K562 (cell line): Measurements from ENCODE around the gene ZMAT2. TPM values are rescaled to one million over a fixed set of nuclear protein-coding genes. Genes with fewer than 3 reads are reported as not detected.

Source experiments
- BACH1 ChIP-seq: fragments of 200-800 bp; sonication (Bioruptor generic); IDR thresholded peaks from 2 replicates; pipeline ENCODE4 v1.6.1; 2016; ENCODE audit warnings: missing genetic modification characterization, missing compliant biosample characterization
- CBX2 ChIP-seq: fragments of 200-600 bp; sonication (generic); IDR thresholded peaks from one replicate; pipeline ENCODE4 v1.6.1; 2012; ENCODE audit warnings: mild to moderate bottlenecking, low read length, inconsistent platforms; ENCODE audit not compliant: insufficient read depth, poor library complexity, severe bottlenecking
- MAFK ChIP-seq: IDR thresholded peaks from 2 replicates; pipeline ENCODE4 v1.6.1; 2011; ENCODE audit warnings: low read length, improper control_type of control experiment
- MED1 ChIP-seq: sonication (generic); formaldehyde crosslinking; IDR thresholded peaks from 2 replicates; pipeline ENCODE4 v1.8.1; 2023; ENCODE audit warnings: missing genetic modification reagents, borderline replicate concordance
- MTA2 ChIP-seq: fragments of 450-650 bp; IDR thresholded peaks from 2 replicates; pipeline ENCODE4 v1.6.1; 2016; ENCODE audit warnings: low read depth
- MTF1 ChIP-seq: fragments of 250-450 bp; sonication (Bioruptor Pico); IDR thresholded peaks from 2 replicates; pipeline ENCODE4 v1.9.0; 2021; ENCODE audit warnings: moderate library complexity, mild to moderate bottlenecking, inconsistent platforms, borderline replicate concordance
- NR2C2 ChIP-seq, 2 experiments: fragments of 200-800 bp in 1 of 2; sonication (Bioruptor generic) in 1 of 2; sonication (generic) in 1 of 2; formaldehyde crosslinking in 1 of 2; IDR thresholded peaks; 2 replicates each; pipeline versions ENCODE4 v1.6.1 to v1.8.0; 2016 to 2022; ENCODE audit warnings: mild to moderate bottlenecking in 1 of 2, missing compliant biosample characterization in 1 of 2, missing genetic modification characterization in 1 of 2, missing genetic modification reagents in 1 of 2
- NUFIP1 ChIP-seq: fragments of 450-650 bp; IDR thresholded peaks from 2 replicates; pipeline ENCODE4 v1.6.1; 2018; ENCODE audit not compliant: partially characterized antibody
- PML ChIP-seq: IDR thresholded peaks from 2 replicates; pipeline ENCODE4 v1.6.1; 2012; ENCODE audit warnings: low read length, inconsistent platforms
- PTBP1 ChIP-seq: fragments of 200-400 bp; formaldehyde crosslinking; IDR thresholded peaks from 2 replicates; pipeline ENCODE4 v1.6.1; 2017; ENCODE audit warnings: low read depth, low read length
- PYGO2 ChIP-seq: fragments of 450-650 bp; IDR thresholded peaks from 2 replicates; pipeline ENCODE4 v1.6.1; 2016; ENCODE audit warnings: mild to moderate bottlenecking, missing genetic modification characterization, moderate library complexity, missing compliant biosample characterization
- RBM22 ChIP-seq: fragments of 200-400 bp; formaldehyde crosslinking; IDR thresholded peaks from 2 replicates; pipeline ENCODE4 v1.6.1; 2018; ENCODE audit warnings: low read length, low read depth; ENCODE audit not compliant: poor library complexity, severe bottlenecking
- TRIM24 ChIP-seq, 2 experiments: fragments of 450-650 bp; IDR thresholded peaks; 2 replicates each; pipeline ENCODE4 v1.6.1; 2016
- XRCC5 ChIP-seq: fragments of 200-400 bp; formaldehyde crosslinking; IDR thresholded peaks from 2 replicates; pipeline ENCODE4 v1.6.1; 2017; ENCODE audit warnings: low read depth, mild to moderate bottlenecking, low read length
- polyA plus RNA-seq, 8 experiments: library from polyadenylated mRNA; depleted of rRNA in 4 of 8; stranded (reverse) in 5 of 8; unstranded in 3 of 8; fragments of >200 nt; fragmentation: Nextera tagmentation in 2 of 8; fragmentation: Illumina TruSeq in 1 of 8; extraction: Ambion mirVana in 2 of 8; extraction: Trizol in 1 of 8; gene quantifications; 2 replicates each; pipeline versions ENCODE4 v1.2.1 to v1.2.3, GENCODE V29; 2011 to 2014; ENCODE audit warnings: inconsistent platforms in 1 of 8, missing spikeins in 1 of 8
- total RNA-seq, 7 experiments: library from RNA; depleted of rRNA in 6 of 7; stranded (reverse); fragments of >200 nt in 6 of 7; fragmentation: Illumina TruSeq in 2 of 7; extraction: Trizol in 2 of 7; gene quantifications; 2 replicates each; pipeline versions ENCODE4 v1.2.1 to v1.2.3, GENCODE V29; 2011 to 2021; ENCODE audit warnings: low replicate concordance in 1 of 7
- TF ChIP-seq, protein P1 (sequence below): sonication (generic); formaldehyde crosslinking; IDR thresholded peaks from 2 replicates; pipeline ENCODE4 v1.8.0; 2023; ENCODE audit warnings: mild to moderate bottlenecking, missing genetic modification reagents
- TF ChIP-seq, protein P2 (sequence below): fragments of 250-450 bp; sonication (Bioruptor Pico); IDR thresholded peaks from 2 replicates; pipeline ENCODE4 v1.5.0; 2022; ENCODE audit warnings: mild to moderate bottlenecking
- TF ChIP-seq, protein P3 (sequence below): sonication (generic); formaldehyde crosslinking; IDR thresholded peaks from 2 replicates; pipeline ENCODE4 v1.9.0; 2022; ENCODE audit warnings: mild to moderate bottlenecking, missing genetic modification reagents
- TF ChIP-seq, protein P4 (sequence below): IDR thresholded peaks from 2 replicates; pipeline ENCODE4 v1.6.1; 2011; ENCODE audit warnings: borderline replicate concordance, low read depth, mild to moderate bottlenecking, moderate library complexity, low read length; ENCODE audit not compliant: insufficient read depth, poor library complexity, severe bottlenecking

ZMAT2 gene
- total and polyA plus RNA-seq, 9 of the 15 experiments (the other 6 are each of a cell fraction or from before 2014, with no cell fraction given): 44.2 to 101 (median 69.2) TPM

- TF ChIP-seq CBX2 (no peak), NR2C2 (CRISPR knock-in tag; IDR thresholded peaks at IDR 0.05) (no peak), NR2C2 (tag; IDR thresholded peaks at IDR 0.05) (peak; percentile 25; the same call in 1 of the 2 replicates), XRCC5 (no peak), MAFK (no peak), BACH1 (no peak), MTA2 (no peak), TRIM24 (IDR thresholded peaks at IDR 0.05) (no peak), MTF1 (CRISPR knock-in tag) (no peak), PML (peak; percentile 91), MED1 (CRISPR knock-in tag) (no peak), PTBP1 (no peak), RBM22 (no peak), NUFIP1 (no peak), PYGO2 (tag) (no peak)
- TF ChIP-seq, protein P1, sequence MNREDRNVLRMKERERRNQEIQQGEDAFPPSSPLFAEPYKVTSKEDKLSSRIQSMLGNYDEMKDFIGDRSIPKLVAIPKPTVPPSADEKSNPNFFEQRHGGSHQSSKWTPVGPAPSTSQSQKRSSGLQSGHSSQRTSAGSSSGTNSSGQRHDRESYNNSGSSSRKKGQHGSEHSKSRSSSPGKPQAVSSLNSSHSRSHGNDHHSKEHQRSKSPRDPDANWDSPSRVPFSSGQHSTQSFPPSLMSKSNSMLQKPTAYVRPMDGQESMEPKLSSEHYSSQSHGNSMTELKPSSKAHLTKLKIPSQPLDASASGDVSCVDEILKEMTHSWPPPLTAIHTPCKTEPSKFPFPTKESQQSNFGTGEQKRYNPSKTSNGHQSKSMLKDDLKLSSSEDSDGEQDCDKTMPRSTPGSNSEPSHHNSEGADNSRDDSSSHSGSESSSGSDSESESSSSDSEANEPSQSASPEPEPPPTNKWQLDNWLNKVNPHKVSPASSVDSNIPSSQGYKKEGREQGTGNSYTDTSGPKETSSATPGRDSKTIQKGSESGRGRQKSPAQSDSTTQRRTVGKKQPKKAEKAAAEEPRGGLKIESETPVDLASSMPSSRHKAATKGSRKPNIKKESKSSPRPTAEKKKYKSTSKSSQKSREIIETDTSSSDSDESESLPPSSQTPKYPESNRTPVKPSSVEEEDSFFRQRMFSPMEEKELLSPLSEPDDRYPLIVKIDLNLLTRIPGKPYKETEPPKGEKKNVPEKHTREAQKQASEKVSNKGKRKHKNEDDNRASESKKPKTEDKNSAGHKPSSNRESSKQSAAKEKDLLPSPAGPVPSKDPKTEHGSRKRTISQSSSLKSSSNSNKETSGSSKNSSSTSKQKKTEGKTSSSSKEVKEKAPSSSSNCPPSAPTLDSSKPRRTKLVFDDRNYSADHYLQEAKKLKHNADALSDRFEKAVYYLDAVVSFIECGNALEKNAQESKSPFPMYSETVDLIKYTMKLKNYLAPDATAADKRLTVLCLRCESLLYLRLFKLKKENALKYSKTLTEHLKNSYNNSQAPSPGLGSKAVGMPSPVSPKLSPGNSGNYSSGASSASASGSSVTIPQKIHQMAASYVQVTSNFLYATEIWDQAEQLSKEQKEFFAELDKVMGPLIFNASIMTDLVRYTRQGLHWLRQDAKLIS: 0 out of 2 replicates have a peak, but pooled peaks have one; percentile 21
- TF ChIP-seq, protein P2, sequence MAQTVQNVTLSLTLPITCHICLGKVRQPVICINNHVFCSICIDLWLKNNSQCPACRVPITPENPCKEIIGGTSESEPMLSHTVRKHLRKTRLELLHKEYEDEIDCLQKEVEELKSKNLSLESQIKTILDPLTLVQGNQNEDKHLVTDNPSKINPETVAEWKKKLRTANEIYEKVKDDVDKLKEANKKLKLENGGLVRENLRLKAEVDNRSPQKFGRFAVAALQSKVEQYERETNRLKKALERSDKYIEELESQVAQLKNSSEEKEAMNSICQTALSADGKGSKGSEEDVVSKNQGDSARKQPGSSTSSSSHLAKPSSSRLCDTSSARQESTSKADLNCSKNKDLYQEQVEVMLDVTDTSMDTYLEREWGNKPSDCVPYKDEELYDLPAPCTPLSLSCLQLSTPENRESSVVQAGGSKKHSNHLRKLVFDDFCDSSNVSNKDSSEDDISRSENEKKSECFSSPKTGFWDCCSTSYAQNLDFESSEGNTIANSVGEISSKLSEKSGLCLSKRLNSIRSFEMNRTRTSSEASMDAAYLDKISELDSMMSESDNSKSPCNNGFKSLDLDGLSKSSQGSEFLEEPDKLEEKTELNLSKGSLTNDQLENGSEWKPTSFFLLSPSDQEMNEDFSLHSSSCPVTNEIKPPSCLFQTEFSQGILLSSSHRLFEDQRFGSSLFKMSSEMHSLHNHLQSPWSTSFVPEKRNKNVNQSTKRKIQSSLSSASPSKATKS (CRISPR knock-in tag): no peak
- TF ChIP-seq, protein P3, sequence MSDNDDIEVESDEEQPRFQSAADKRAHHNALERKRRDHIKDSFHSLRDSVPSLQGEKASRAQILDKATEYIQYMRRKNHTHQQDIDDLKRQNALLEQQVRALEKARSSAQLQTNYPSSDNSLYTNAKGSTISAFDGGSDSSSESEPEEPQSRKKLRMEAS (CRISPR knock-in tag): no peak; the same call in 1 of the 2 replicates
- TF ChIP-seq, protein P4, sequence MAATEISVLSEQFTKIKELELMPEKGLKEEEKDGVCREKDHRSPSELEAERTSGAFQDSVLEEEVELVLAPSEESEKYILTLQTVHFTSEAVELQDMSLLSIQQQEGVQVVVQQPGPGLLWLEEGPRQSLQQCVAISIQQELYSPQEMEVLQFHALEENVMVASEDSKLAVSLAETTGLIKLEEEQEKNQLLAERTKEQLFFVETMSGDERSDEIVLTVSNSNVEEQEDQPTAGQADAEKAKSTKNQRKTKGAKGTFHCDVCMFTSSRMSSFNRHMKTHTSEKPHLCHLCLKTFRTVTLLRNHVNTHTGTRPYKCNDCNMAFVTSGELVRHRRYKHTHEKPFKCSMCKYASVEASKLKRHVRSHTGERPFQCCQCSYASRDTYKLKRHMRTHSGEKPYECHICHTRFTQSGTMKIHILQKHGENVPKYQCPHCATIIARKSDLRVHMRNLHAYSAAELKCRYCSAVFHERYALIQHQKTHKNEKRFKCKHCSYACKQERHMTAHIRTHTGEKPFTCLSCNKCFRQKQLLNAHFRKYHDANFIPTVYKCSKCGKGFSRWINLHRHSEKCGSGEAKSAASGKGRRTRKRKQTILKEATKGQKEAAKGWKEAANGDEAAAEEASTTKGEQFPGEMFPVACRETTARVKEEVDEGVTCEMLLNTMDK: no peak
Observed at GRCh38 chr5:140700177-140701144, at the start of gene ZMAT2 (continued).
